ENCODE data around the gene ZYG11A.

Gene ZYG11A

GRCh38 chr1:52880206-52880605 lies 37.6 kb downstream of the ZYG11A start:
- no peak for DNase-seq

- DNase-seq = no peak
Observed at GRCh38 chr1:52887483-52887882, 44.9 kb downstream of the ZYG11A start.

- no peak for DNase-seq
Observed at GRCh38 chr1:52892424-52893215, 50.1 kb downstream of the ZYG11A start.

GRCh38 chr1:52899445-52899894 lies 56.9 kb downstream of the ZYG11A start:
- DNase-seq = no peak

GRCh38 chr1:52900402-52900801 lies 57.8 kb downstream of the ZYG11A start:
- DNase-seq = no peak

- no peak for DNase-seq
Observed at GRCh38 chr1:52901384-52901783, 58.8 kb downstream of the ZYG11A start.

GRCh38 chr1:52904208-52904926 lies 61.8 kb downstream of the ZYG11A start:
- no peak for DNase-seq

GRCh38 chr1:52904927-52905698 lies 62.6 kb downstream of the ZYG11A start:
- no peak for DNase-seq

GRCh38 chr1:52906135-52906603 lies 63.6 kb downstream of the ZYG11A start:
- DNase-seq = no peak

- DNase-seq = no peak
Observed at GRCh38 chr1:52907068-52907811, 64.7 kb downstream of the ZYG11A start.

- no peak for DNase-seq
Observed at GRCh38 chr1:52907812-52908153, 65.2 kb downstream of the ZYG11A start.

GRCh38 chr1:52911541-52911940 lies 69.0 kb downstream of the ZYG11A start:
- no peak for DNase-seq

GRCh38 chr1:52913014-52913413 lies 70.5 kb downstream of the ZYG11A start:
- no peak for DNase-seq

- no peak for DNase-seq
Observed at GRCh38 chr1:52913537-52913936, 71.0 kb downstream of the ZYG11A start.

- DNase-seq = no peak
Observed at GRCh38 chr1:52914463-52914862, 71.9 kb downstream of the ZYG11A start.

- DNase-seq = no peak
Observed at GRCh38 chr1:52915211-52915854, 72.8 kb downstream of the ZYG11A start.

- DNase-seq = no peak
Observed at GRCh38 chr1:52915855-52916220, 73.3 kb downstream of the ZYG11A start.

- no peak for DNase-seq
Observed at GRCh38 chr1:52916241-52916975, 73.8 kb downstream of the ZYG11A start.

GRCh38 chr1:52917156-52917555 lies 74.6 kb downstream of the ZYG11A start:
- DNase-seq = no peak

- DNase-seq = no peak
Observed at GRCh38 chr1:52917581-52917980, 75.0 kb downstream of the ZYG11A start.

- no peak for DNase-seq
Observed at GRCh38 chr1:52918201-52918600, 75.6 kb downstream of the ZYG11A start.

Measured in NCI-H510A (cell line).